HEK293 (cell line): ENCODE data around the gene ANTXRL.
"Not testable (repeated sequence)": the region's sequence is repeated elsewhere in the genome, so short reads cannot be mapped to it uniquely, and the experiment has no call there.

Experiments
- AEBP2 ChIP-seq: fragments of 450-650 bp; formaldehyde crosslinking; IDR thresholded peaks from 2 replicates; pipeline ENCODE4 v1.5.1; 2016; ENCODE audit warnings: missing biosample characterization, missing genetic modification characterization, borderline replicate concordance
- CTCF ChIP-seq: fragments of 450-650 bp; formaldehyde crosslinking; IDR thresholded peaks from 2 replicates; pipeline ENCODE4 v1.5.1; 2016; ENCODE audit warnings: missing biosample characterization, missing genetic modification characterization
- ELK4 ChIP-seq: IDR thresholded peaks from 2 replicates; pipeline ENCODE4 v1.6.1; 2011; ENCODE audit warnings: mild to moderate bottlenecking, low read depth, low read length, borderline replicate concordance
- HOXA7 ChIP-seq: sonication (generic); formaldehyde crosslinking; IDR thresholded peaks from 2 replicates; pipeline ENCODE4 v1.8.1; 2022; ENCODE audit warnings: missing genetic modification reagents, borderline replicate concordance
- PATZ1 ChIP-seq: fragments of 450-650 bp; formaldehyde crosslinking; IDR thresholded peaks from 2 replicates; pipeline ENCODE4 v1.5.1; 2016; ENCODE audit warnings: missing biosample characterization, missing genetic modification characterization
- SALL2 ChIP-seq: fragments of 450-650 bp; formaldehyde crosslinking; IDR thresholded peaks from 2 replicates; pipeline ENCODE4 v1.5.0; 2017; ENCODE audit warnings: missing biosample characterization, mild to moderate bottlenecking, missing genetic modification characterization, borderline replicate concordance
- ZBTB7A ChIP-seq: fragments of 450-650 bp; formaldehyde crosslinking; IDR thresholded peaks from 2 replicates; pipeline ENCODE4 v1.5.1; 2016; ENCODE audit warnings: low read depth, missing biosample characterization, missing genetic modification characterization
- ZNF18 ChIP-seq: fragments of 450-650 bp; formaldehyde crosslinking; IDR thresholded peaks from 2 replicates; pipeline ENCODE4 v1.5.1; 2016; ENCODE audit warnings: missing biosample characterization, missing genetic modification characterization
- ZNF248 ChIP-seq: fragments of 450-650 bp; formaldehyde crosslinking; IDR thresholded peaks from 2 replicates; pipeline ENCODE4 v1.5.1; 2017; ENCODE audit warnings: missing biosample characterization, missing genetic modification characterization
- ZNF266 ChIP-seq: fragments of 450-650 bp; formaldehyde crosslinking; IDR thresholded peaks from 2 replicates; pipeline ENCODE4 v1.5.1; 2016; ENCODE audit warnings: missing biosample characterization, missing genetic modification characterization, low read depth
- ZNF416 ChIP-seq: fragments of 450-650 bp; formaldehyde crosslinking; IDR thresholded peaks from 2 replicates; pipeline ENCODE4 v1.5.1; 2016; ENCODE audit warnings: missing biosample characterization, missing genetic modification characterization
- ZNF692 ChIP-seq: fragments of 450-650 bp; formaldehyde crosslinking; IDR thresholded peaks from 2 replicates; pipeline ENCODE4 v1.5.1; 2016; ENCODE audit warnings: missing biosample characterization, missing genetic modification characterization
- ZNF843 ChIP-seq: fragments of 450-650 bp; formaldehyde crosslinking; IDR thresholded peaks from 2 replicates; pipeline ENCODE4 v1.5.1; 2016; ENCODE audit warnings: missing biosample characterization, missing genetic modification characterization
- ZSCAN18 ChIP-seq: fragments of 450-650 bp; formaldehyde crosslinking; IDR thresholded peaks from 2 replicates; pipeline ENCODE4 v1.5.1; 2016; ENCODE audit warnings: missing biosample characterization, missing genetic modification characterization

GRCh38 chr10:46315071-46315860, 28.5 kb downstream of the ANTXRL start:
- not testable (repeated sequence) for TF ChIP-seq CTCF (tag by site-specific recombination); ZSCAN18 (tag by site-specific recombination); ZNF416; ZNF248 (tag by site-specific recombination); ZNF18 (tag by site-specific recombination); ZBTB7A (tag by site-specific recombination); HOXA7; ZNF266 (tag by site-specific recombination); AEBP2; SALL2; ZNF843 (tag by site-specific recombination); PATZ1 (tag by site-specific recombination); ELK4; ZNF692 (tag by site-specific recombination)
